Measurements from ENCODE around the gene ZNF524.
A peak's percentile ranks its signal among the peaks of the same experiment; 100 is the strongest.
"Not testable (repeated sequence)": the region's sequence is repeated elsewhere in the genome, so short reads cannot be mapped to it uniquely, and the experiment has no call there.

ZNF524 gene

GRCh38 chr19:55581823-55582223 lies 18.3 kb upstream of the ZNF524 start:
- DNase-seq = no peak

GRCh38 chr19:55582284-55582683 lies 17.8 kb upstream of the ZNF524 start:
- DNase-seq = not testable (repeated sequence)

GRCh38 chr19:55583897-55584296 lies 16.2 kb upstream of the ZNF524 start:
- not testable (repeated sequence) for DNase-seq

GRCh38 chr19:55584871-55585270 lies 15.2 kb upstream of the ZNF524 start:
- DNase-seq = no peak

GRCh38 chr19:55585658-55586339 lies 14.3 kb upstream of the ZNF524 start:
- peak; percentile 51 for DNase-seq

- DNase-seq = peak; percentile 96
These were observed 13.0 kb upstream of the ZNF524 start for GRCh38 chr19:55586976-55587668.

GRCh38 chr19:55588738-55589137 lies 11.3 kb upstream of the ZNF524 start:
- DNase-seq = no peak

GRCh38 chr19:55590109-55590508 lies 10.0 kb upstream of the ZNF524 start:
- DNase-seq = no peak

- DNase-seq = no peak
These were observed 9.5 kb upstream of the ZNF524 start for GRCh38 chr19:55590617-55591016.

- DNase-seq = no peak
These were observed 8.5 kb upstream of the ZNF524 start for GRCh38 chr19:55591555-55591954.

GRCh38 chr19:55592391-55593090 lies 7.5 kb upstream of the ZNF524 start:
- DNase-seq = no peak

GRCh38 chr19:55593096-55593772 lies 6.9 kb upstream of the ZNF524 start:
- DNase-seq = no peak

GRCh38 chr19:55594996-55595545 lies 5.0 kb upstream of the ZNF524 start:
- no peak for DNase-seq

GRCh38 chr19:55596304-55596703 lies 3.8 kb upstream of the ZNF524 start:
- DNase-seq = no peak

GRCh38 chr19:55597501-55597921 lies 2.6 kb upstream of the ZNF524 start:
- DNase-seq = no peak

- DNase-seq = no peak
These were observed 2.1 kb upstream of the ZNF524 start for GRCh38 chr19:55598034-55598433.

GRCh38 chr19:55598719-55599467 lies 1.2 kb upstream of the ZNF524 start:
- peak; percentile 95 for DNase-seq

- peak; percentile 98 for DNase-seq
These were observed 633 bp upstream of the ZNF524 start, which contains the start of gene FIZ1 for GRCh38 chr19:55599468-55599841. FIZ1 (minus strand) TSS chr19:55599517; CDS start chr19:55597865, 1,652 bp downstream.

GRCh38 chr19:55600662-55601028 lies 557 bp downstream of the ZNF524 start:
- DNase-seq = no peak

- no peak for DNase-seq
These were observed 996 bp downstream of the ZNF524 start for GRCh38 chr19:55601084-55601483.

GRCh38 chr19:55602104-55603001 lies 2.3 kb downstream of the ZNF524 start:
- no peak for DNase-seq

Measured in CD4-positive, alpha-beta T cell treated with Interleukin-21 for 1 hour (primary cell).